ENCODE measurements around the gene TENM3. TPM values are rescaled to one million over a fixed set of nuclear protein-coding genes. Genes with fewer than 3 reads are reported as not detected.

TENM3 gene
- total RNA-seq, 2 experiments from 2014 or later, result not detected

DNA sequence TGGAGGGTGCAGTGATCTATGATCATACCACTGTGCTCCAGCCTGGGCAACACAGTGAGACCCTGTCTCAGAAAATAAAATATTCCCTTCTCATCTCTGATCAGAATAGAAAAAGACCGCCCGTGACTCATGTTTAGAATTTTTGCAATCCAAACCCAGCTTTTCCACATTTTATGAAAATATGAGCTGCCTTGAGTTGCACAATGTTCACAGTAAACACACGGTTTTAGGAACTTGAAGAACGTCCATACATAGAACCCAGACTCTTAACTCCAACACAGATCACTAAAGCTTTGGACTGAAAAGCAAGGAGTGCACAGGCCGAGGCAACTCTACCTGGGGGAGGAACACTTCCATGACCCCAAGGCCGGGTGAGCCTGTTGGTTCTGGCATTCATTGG is 305.0 kb downstream of the TENM3 start:
- no peak overlapping the region for H3K27ac ChIP-seq (ENCODE audit: low read depth, low read length, poor library complexity, severe bottlenecking)
- no peak overlapping the region for H3K4me2 ChIP-seq (ENCODE audit: low read length)
- ChIA-PET CTCF (ENCODE audit: unreplicated experiment) (no interaction called here), POLR2A (no interaction called here)
- intact Hi-C loops (cut with micrococcal nuclease; ENCODE audit: unreplicated experiment), result no loop called here
- H3K9me2 ChIP-seq (ENCODE audit: insufficient read depth, low read length), result no peaks in the 10 kb centered on the region
- BruUV-seq (replicated peaks), result no TSS peak
- no peak for TF ChIP-seq EZH2phosphoT487 (IDR thresholded peaks at IDR 0.05; ENCODE audit: borderline replicate concordance, low read depth, low read length)
- TF ChIP-seq, protein P1, sequence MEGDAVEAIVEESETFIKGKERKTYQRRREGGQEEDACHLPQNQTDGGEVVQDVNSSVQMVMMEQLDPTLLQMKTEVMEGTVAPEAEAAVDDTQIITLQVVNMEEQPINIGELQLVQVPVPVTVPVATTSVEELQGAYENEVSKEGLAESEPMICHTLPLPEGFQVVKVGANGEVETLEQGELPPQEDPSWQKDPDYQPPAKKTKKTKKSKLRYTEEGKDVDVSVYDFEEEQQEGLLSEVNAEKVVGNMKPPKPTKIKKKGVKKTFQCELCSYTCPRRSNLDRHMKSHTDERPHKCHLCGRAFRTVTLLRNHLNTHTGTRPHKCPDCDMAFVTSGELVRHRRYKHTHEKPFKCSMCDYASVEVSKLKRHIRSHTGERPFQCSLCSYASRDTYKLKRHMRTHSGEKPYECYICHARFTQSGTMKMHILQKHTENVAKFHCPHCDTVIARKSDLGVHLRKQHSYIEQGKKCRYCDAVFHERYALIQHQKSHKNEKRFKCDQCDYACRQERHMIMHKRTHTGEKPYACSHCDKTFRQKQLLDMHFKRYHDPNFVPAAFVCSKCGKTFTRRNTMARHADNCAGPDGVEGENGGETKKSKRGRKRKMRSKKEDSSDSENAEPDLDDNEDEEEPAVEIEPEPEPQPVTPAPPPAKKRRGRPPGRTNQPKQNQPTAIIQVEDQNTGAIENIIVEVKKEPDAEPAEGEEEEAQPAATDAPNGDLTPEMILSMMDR (conservative IDR thresholded peaks at IDR 0.05; ENCODE audit: low read length), result no peak
- no peaks in the 10 kb centered on the region for H3K36me3 ChIP-seq (ENCODE audit: insufficient read depth, low read length)
- H3K79me2 ChIP-seq (ENCODE audit: insufficient read depth, low read depth, low read length), result no peaks in the 10 kb centered on the region
- H3K4me3 ChIP-seq (ENCODE audit: low read depth, low read length, poor library complexity, severe bottlenecking), result no peak overlapping the region
- no peak for DNase-seq (ENCODE audit: low spot score)
- H3K9me3 ChIP-seq (ENCODE audit: low read length), result no peaks in the 10 kb centered on the region
- H2AFZ ChIP-seq (ENCODE audit: low read length), result no peak overlapping the region
- H3K4me1 ChIP-seq (ENCODE audit: insufficient read depth, low read length, poor library complexity, severe bottlenecking), result no peaks in the 10 kb centered on the region
- H4K20me1 ChIP-seq (ENCODE audit: insufficient read depth, low read length), result no peaks in the 10 kb centered on the region

- Histone ChIP-seq H2AFZ (ENCODE audit: low read length) (no peak overlapping the region), H4K20me1 (ENCODE audit: insufficient read depth, low read length) (no peaks in the 10 kb centered on the region), H3K4me3 (ENCODE audit: low read depth, low read length, poor library complexity, severe bottlenecking) (no peak overlapping the region), H3K27ac (ENCODE audit: low read depth, low read length, poor library complexity, severe bottlenecking) (no peak overlapping the region), H3K36me3 (ENCODE audit: insufficient read depth, low read length) (no peaks in the 10 kb centered on the region), H3K4me1 (ENCODE audit: insufficient read depth, low read length, poor library complexity, severe bottlenecking) (no peaks in the 10 kb centered on the region), H3K9me3 (ENCODE audit: low read length) (no peaks in the 10 kb centered on the region), H3K4me2 (ENCODE audit: low read length) (no peak overlapping the region), H3K9me2 (ENCODE audit: insufficient read depth, low read length) (no peaks in the 10 kb centered on the region), H3K79me2 (ENCODE audit: insufficient read depth, low read depth, low read length) (no peaks in the 10 kb centered on the region)
- no peak for DNase-seq (ENCODE audit: low spot score)
- TF ChIP-seq, protein P1 (conservative IDR thresholded peaks at IDR 0.05; ENCODE audit: low read length), result no peak
- TF ChIP-seq EZH2phosphoT487 (IDR thresholded peaks at IDR 0.05; ENCODE audit: borderline replicate concordance, low read depth, low read length), result no peak
- POLR2A ChIA-PET, result no interaction called here
- intact Hi-C loops (cut with micrococcal nuclease; ENCODE audit: unreplicated experiment), result no loop called here
- CTCF ChIA-PET (ENCODE audit: unreplicated experiment), result no interaction called here
- no TSS peak for BruUV-seq (replicated peaks)
Observed at GRCh38 chr4:182549356-182549755, 306.2 kb downstream of the TENM3 start.

DNA sequence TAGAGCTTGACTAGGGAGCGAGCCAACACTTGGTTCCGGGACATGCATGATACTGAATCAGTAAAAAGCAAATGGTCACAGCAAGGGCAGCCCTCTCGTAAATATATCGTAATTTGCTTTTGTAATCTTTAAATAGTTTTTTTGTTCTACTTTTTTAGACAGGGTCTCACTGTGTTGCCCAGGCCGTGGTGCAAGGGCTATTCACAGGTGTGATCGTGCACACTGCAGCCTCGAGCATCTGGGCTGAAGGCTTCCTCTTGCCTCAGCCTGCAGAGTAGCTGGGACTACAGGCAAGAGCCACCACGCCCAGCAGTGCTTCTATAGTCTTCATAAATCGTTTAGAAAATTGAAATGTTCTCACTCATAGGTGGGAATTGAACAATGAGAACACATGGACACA is 309.7 kb downstream of the TENM3 start:
- intact Hi-C loops (cut with micrococcal nuclease; ENCODE audit: unreplicated experiment), result no loop called here
- no TSS peak for BruUV-seq (replicated peaks)
- no peak for DNase-seq (ENCODE audit: low spot score)
- TF ChIP-seq, protein P1 (conservative IDR thresholded peaks at IDR 0.05; ENCODE audit: low read length), result no peak
- no peak for TF ChIP-seq EZH2phosphoT487 (IDR thresholded peaks at IDR 0.05; ENCODE audit: borderline replicate concordance, low read depth, low read length)
- no peaks in the 10 kb centered on the region for H3K9me2 ChIP-seq (ENCODE audit: insufficient read depth, low read length)
- ChIA-PET POLR2A (interaction anchor here (0.6 kb wide), 2 partner anchors 96 to 1120 kb away, joined by 3 to 4 read pairs; no protein-coding TSS in a partner anchor), CTCF (ENCODE audit: unreplicated experiment) (no interaction called here)
- no peak overlapping the region for H2AFZ ChIP-seq (ENCODE audit: low read length)
- H3K4me3 ChIP-seq (ENCODE audit: low read depth, low read length, poor library complexity, severe bottlenecking), result no peak overlapping the region
- H3K4me1 ChIP-seq (ENCODE audit: insufficient read depth, low read length, poor library complexity, severe bottlenecking), result no peaks in the 10 kb centered on the region
- H3K9me3 ChIP-seq (ENCODE audit: low read length), result no peaks in the 10 kb centered on the region
- H4K20me1 ChIP-seq (ENCODE audit: insufficient read depth, low read length), result no peaks in the 10 kb centered on the region
- no peaks in the 10 kb centered on the region for H3K36me3 ChIP-seq (ENCODE audit: insufficient read depth, low read length)
- H3K79me2 ChIP-seq (ENCODE audit: insufficient read depth, low read depth, low read length), result no peaks in the 10 kb centered on the region
- no peak overlapping the region for H3K27ac ChIP-seq (ENCODE audit: low read depth, low read length, poor library complexity, severe bottlenecking)
- H3K4me2 ChIP-seq (ENCODE audit: low read length), result no peak overlapping the region

Measured in OCI-LY7 (cell line).